HG03432 (cell line): ENCODE data around the gene ZNF714.
A peak's percentile ranks its signal among the peaks of the same experiment; 100 is the strongest.

ENCODE experiments used
- ATAC-seq: cut with Tn5 transposase; IDR thresholded peaks from one replicate; pipeline ENCODE4 v1.9.1; 2021; ENCODE audit warnings: mild to moderate bottlenecking, moderate library complexity; ENCODE audit not compliant: unreplicated experiment

ZNF714 gene

GRCh38 chr19:21082011-21082975 is at the start of gene ZNF714:
Gene ZNF714, plus strand, starts transcription at chr19:21082203. Its CDS starts 16,066 bp downstream, at chr19:21098269.
- peak; percentile 98 for ATAC-seq

- no peak for ATAC-seq
Observed at GRCh38 chr19:21045028-21045427, 37.0 kb upstream of the ZNF714 start.

- no peak for ATAC-seq
Observed at GRCh38 chr19:21046489-21046888, 35.5 kb upstream of the ZNF714 start.

- no peak for ATAC-seq
Observed at GRCh38 chr19:21047716-21048115, 34.3 kb upstream of the ZNF714 start.

- no peak for ATAC-seq
Observed at GRCh38 chr19:21052902-21053301, 29.1 kb upstream of the ZNF714 start.

GRCh38 chr19:21065336-21065735 is 16.7 kb upstream of the ZNF714 start:
- no peak for ATAC-seq

GRCh38 chr19:21084343-21084742 is 2.3 kb downstream of the ZNF714 start:
- no peak for ATAC-seq

GRCh38 chr19:21087871-21088270 is 5.9 kb downstream of the ZNF714 start:
- no peak for ATAC-seq

GRCh38 chr19:21092109-21092508 is 10.1 kb downstream of the ZNF714 start:
- ATAC-seq: no peak

- no peak for ATAC-seq
Observed at GRCh38 chr19:21094347-21095025, 12.5 kb downstream of the ZNF714 start.

GRCh38 chr19:21098291-21098690 is 16.3 kb downstream of the ZNF714 start:
- no peak for ATAC-seq

GRCh38 chr19:21101521-21102242 is 19.7 kb downstream of the ZNF714 start:
- no peak for ATAC-seq

GRCh38 chr19:21109116-21109515 is 27.1 kb downstream of the ZNF714 start:
- no peak for ATAC-seq

GRCh38 chr19:21110183-21110582 is 28.2 kb downstream of the ZNF714 start:
- no peak for ATAC-seq

GRCh38 chr19:21115430-21115829 is 33.4 kb downstream of the ZNF714 start:
- ATAC-seq: no peak

- no peak for ATAC-seq
Observed at GRCh38 chr19:21117041-21117907, 35.3 kb downstream of the ZNF714 start.

GRCh38 chr19:21126078-21126477 is 44.1 kb downstream of the ZNF714 start:
- ATAC-seq: no peak

GRCh38 chr19:21127001-21127400 is 45.0 kb downstream of the ZNF714 start:
- no peak for ATAC-seq

- ATAC-seq: no peak
Observed at GRCh38 chr19:21127898-21128297, 45.9 kb downstream of the ZNF714 start.
